Measurements from ENCODE around the gene FADS1.

GRCh38 chr11:61864814-61865775, 48.3 kb upstream of the FADS1 start:
- TF ChIP-seq CTCF (IDR thresholded peaks at IDR 0.05 in 4 of 5, conservative IDR thresholded peaks at IDR 0.05 in 1 of 5) (no peak), POLR2A (IDR thresholded peaks at IDR 0.05) (no peak)

Measured in gastrocnemius medialis (tissue), 4 donors.